ENCODE measurements around the gene HDHD2.

DNA sequence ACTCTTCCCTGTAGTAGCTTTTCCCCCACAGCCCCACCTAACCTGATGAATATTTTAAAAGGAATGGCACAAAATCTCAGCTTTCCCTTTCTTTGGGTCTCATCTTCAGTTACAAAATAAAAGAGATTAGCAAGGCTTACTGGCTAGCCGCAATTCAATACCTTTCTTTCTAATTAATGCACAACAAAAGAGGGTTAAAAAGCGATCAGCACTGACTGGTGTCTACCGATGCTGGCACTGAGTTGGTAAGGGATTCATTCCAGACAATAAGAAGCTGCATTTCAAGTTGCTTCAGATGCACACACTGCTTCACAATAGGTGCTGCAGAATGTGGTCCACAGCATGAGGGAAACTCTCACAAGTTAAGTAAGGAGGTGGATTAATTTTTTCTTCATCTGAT is 41.9 kb downstream of the HDHD2 start:
- TF ChIP-seq POLR2A (IDR thresholded peaks at IDR 0.05) (no peak), CTCF (IDR thresholded peaks at IDR 0.05) (no peak)

Data from lower leg skin (tissue), 3 donors.